HG02943 (cell line): ENCODE results near the gene SAMD4B.

Source experiments
- ATAC-seq: cut with Tn5 transposase; IDR thresholded peaks from one replicate; pipeline ENCODE4 v1.9.1; 2021; ENCODE audit warnings: mild to moderate bottlenecking, low read depth, moderate library complexity; ENCODE audit not compliant: unreplicated experiment

Gene SAMD4B, protein sequence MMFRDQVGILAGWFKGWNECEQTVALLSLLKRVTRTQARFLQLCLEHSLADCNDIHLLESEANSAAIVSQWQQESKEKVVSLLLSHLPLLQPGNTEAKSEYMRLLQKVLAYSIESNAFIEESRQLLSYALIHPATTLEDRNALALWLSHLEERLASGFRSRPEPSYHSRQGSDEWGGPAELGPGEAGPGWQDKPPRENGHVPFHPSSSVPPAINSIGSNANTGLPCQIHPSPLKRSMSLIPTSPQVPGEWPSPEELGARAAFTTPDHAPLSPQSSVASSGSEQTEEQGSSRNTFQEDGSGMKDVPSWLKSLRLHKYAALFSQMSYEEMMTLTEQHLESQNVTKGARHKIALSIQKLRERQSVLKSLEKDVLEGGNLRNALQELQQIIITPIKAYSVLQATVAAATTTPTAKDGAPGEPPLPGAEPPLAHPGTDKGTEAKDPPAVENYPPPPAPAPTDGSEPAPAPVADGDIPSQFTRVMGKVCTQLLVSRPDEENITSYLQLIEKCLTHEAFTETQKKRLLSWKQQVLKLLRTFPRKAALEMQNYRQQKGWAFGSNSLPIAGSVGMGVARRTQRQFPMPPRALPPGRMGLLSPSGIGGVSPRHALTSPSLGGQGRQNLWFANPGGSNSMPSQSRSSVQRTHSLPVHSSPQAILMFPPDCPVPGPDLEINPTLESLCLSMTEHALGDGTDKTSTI

DNA sequence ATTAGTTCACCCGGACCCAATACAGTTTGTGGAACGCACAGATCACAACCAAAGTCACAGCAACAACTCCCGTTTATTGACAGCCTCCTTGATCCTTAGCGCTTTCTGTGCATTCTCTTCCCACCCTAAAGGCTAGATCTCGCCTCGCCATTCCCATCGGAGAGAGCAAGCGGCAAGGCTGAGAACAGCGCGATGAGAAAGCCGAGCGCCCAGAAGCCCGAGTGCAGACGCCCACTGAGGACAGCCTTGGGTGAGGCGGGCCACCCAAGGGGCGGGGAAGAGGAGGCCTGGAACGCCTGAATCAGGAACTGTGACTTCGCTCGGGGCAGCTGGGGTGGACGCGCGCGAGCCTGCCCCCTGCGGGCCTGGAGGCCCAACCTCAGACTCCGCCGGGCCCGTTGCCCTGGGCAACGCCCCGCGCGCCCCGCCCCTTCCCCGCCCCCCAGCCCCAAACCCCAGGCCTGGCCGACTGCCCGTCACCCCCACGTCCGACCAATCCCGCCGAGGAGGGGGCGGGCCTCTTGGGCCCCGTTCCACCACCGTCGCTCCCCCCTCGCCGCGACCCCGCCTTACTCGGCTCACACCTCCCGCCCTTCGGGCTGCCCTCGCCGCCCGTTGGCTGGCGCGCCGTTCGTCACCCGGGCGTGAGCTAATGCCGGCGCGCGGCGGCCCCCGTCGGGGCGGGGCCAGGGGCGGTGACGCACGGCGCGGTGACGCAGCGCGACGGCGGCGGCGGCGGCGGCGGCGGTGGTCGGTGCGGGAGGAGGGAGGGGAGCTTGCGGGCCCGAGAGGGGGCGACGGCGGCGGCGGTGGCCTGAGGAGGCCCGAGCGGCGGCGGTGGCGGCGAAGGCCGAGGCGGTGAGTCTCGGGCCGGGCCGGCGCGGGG is at the start of gene SAMD4B:
TSS of gene SAMD4B (plus strand) at position 703 of the 886 bp plus-strand sequence. CDS start 14,473 bp downstream, outside the sequence.
- peak; percentile 90 for ATAC-seq

DNA sequence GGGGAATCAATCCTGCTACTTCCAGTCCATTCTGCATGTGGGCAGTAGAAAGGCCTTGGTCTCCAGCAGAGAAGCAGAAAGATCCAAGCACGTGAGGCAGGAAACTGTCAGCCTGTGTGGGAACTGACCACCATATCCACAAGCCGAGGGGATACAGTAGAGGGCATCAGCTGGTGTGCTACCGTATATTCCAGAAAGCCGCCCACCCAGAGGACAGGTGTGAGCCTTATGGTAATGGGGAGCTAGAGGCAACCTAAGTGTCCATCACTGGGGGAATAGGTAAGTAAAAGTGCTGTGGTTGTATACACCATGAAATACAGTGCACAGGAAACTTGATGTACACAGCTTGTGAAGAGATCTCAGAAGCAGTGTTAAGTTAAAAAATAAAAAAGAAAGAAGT is 48.8 kb upstream of the SAMD4B start:
- ATAC-seq = no peak

DNA sequence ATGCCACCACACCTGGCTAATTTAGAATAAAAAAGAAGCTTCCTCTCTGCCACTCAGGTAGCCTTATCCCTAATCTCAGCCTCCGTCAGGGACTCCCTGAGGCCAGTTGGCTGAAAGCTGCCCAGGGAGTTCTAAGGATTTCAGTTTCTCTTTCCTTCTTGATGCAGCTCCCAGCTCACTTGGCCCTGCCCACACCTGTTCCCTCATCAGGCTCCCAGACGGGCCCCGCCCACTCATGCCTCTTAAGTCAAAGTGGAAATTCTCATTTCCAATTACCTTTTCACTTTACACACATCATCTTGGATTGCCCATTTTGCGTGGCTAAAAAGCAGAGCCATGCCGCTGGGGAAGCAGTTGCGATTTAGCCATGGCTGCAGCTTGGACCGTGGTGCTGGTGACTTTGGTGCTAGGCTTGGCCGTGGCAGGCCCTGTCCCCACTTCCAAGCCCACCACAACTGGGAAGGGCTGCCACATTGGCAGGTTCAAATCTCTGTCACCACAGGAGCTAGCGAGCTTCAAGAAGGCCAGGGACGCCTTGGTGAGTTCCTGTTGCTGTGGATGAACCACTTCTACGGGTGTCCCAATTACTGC is 46.1 kb upstream of the SAMD4B start, which contains the start of gene IFNL1:
TSS of gene IFNL1 (plus strand) at position 353 of the 591 bp plus-strand sequence. CDS start at position 368, 15 bp downstream.
- ATAC-seq = no peak

DNA sequence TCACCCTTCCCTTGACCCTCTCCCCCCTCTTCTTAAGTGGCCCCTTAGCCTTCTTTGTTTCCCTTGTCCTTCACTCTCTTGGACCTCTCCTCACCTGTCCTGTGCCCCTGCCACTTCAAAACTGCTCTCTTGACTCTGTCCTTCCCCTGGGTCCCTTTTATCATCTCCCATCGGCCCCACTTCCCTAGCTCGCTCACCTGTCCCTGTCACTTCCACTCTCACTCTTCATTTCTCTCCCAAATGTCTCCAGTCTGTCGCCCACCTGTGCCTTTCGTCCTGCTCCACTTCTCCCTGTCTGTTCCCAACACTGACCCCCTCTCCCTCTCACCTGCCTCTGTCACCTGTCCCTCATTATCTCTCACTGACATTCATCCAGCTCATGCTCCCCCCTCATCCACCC is 45.3 kb upstream of the SAMD4B start:
- ATAC-seq = no peak

DNA sequence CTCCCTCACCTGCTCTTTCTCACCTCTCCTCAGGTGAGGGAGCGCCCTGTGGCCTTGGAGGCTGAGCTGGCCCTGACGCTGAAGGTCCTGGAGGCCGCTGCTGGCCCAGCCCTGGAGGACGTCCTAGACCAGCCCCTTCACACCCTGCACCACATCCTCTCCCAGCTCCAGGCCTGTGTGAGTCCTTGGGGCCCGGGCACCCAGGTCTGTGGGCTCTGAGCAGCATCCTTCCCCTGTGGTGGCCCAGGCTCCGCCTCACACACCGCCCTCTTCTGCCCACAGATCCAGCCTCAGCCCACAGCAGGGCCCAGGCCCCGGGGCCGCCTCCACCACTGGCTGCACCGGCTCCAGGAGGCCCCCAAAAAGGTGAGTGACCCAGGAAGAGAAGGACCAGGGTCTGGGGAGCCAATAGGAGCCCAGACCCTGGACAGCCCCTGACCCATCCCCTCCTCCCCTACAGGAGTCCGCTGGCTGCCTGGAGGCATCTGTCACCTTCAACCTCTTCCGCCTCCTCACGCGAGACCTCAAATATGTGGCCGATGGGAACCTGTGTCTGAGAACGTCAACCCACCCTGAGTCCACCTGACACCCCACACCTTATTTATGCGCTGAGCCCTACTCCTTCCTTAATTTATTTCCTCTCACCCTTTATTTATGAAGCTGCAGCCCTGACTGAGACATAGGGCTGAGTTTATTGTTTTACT is 44.1 kb upstream of the SAMD4B start:
- no peak for ATAC-seq

DNA sequence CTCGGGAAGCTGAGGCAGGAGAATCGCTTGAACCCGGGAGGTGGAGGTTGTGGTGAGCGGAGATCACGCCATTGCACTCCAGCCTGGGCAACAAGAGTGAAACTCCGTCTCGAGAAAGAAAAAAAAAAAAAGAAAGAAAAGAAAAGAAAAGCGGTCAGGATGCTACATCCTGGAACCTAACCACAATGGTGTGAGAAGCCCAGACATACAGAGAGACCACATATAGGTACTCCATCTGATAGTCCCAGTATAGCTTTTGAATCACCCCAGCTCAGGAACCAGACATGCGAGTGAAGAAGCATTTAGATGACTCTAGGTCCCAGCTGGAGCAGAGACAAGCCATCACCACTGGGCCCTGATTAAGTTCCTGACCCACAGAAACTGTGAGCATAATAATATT is 42.8 kb upstream of the SAMD4B start:
- no peak for ATAC-seq

DNA sequence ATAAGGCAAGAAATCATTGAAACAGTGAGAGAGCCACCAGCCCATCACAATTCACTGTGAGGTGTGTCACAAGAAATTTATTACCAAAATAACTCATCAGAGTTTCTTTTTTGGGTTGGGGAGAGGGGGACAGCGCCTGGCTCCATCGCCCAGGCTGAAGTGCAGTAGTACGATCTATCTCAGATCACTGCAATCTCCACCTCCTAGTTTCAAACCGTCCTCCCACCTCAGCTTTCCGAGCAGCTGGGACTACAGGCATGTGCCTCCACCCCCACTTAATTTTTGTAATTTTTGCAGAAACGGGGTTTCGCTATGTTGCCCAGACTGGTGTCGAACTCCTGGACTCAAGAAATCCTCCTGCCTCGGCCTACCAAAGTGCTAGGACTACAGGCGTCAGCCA is 42.4 kb upstream of the SAMD4B start:
- ATAC-seq = no peak

DNA sequence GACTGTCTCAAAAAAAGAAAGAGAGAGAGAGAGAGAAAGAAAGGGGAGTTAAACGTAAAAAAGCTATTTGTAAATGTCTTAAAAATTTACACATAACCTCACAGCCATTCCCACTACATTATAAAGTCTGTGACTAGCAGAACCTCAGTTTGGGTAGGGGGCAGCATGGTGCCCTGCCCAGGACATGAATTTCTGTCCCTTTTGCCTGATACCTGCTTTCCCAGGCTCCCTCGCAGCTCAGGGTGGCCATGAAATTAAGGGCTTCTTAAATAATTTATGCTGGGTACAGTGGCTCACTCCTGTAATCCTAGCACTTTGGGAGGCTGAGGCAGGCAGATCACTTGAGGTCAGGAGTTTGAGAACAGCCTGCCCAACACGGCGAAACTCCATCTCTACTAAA is 41.2 kb upstream of the SAMD4B start:
- ATAC-seq = no peak

DNA sequence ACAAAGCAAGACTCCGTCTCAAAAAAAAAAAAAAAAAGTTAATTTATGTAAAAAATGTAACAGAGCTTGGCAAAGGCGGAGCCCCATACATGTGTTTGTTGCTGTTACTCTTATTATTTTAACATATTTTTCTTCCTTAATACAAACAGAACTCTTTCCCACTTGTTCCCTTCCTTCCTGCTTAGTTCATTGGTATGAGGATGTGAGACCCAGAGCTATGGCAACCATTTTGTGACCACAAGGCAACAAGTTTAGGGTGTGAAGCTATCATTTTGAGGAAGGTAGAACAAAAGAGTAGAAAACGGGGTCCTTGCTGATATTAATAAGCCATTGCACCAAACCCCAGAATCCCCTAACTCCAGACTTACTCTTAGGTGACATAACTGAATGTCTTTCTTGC is 40.7 kb upstream of the SAMD4B start:
- no peak for ATAC-seq

DNA sequence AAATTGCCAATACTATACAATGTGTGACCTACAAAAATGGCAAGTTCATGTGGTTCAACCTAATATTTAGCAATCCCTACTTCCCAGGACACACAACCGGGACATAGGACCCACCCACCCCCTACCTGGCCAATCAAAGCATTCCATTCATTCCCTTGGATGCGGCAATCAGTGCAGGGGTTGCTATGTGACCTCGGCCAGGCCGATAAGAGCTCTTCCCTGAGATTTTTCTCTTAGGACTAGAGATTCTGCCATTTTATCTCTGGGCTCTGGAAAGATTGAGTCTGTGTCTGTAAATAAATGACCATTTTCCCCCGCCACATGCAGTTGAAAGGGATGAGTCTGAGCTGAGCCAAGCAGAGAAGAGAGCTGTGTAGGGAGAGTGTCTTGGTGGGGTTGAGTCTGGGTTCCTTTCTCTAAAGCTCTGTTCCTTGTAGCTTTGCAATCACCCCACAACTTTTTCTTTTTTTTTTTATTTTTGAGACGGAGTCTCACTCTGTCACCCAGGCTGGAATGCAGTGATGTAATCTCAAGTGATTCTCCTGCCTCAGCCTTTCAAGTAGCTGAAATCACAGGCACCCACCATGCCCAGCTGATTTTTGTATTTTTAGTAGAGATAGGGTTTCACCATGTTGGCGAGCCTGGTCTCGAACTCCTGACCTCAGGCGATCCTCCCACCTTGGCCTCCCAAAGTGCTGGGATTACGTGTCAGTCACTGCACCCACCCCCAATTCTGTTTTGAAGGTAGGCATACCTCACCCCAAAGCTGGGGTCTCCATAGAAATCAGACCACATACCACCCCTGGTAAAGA is 38.6 kb upstream of the SAMD4B start:
- no peak for ATAC-seq

DNA sequence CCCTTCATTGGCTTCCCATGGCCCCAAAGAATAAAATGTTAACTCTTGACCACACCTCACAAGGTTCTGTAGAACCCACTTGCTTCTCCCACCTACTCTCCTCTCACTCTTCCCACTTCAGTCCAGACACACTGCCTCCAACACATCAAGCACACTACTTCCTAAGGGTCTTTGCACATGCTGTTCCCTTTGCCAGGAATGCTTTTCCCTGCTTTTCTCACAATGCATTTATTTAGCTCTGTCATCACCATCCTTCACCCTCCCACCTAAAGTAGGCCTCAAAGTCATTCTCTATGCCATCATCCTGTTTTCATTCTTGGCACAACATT is 38.1 kb upstream of the SAMD4B start:
- ATAC-seq = no peak

DNA sequence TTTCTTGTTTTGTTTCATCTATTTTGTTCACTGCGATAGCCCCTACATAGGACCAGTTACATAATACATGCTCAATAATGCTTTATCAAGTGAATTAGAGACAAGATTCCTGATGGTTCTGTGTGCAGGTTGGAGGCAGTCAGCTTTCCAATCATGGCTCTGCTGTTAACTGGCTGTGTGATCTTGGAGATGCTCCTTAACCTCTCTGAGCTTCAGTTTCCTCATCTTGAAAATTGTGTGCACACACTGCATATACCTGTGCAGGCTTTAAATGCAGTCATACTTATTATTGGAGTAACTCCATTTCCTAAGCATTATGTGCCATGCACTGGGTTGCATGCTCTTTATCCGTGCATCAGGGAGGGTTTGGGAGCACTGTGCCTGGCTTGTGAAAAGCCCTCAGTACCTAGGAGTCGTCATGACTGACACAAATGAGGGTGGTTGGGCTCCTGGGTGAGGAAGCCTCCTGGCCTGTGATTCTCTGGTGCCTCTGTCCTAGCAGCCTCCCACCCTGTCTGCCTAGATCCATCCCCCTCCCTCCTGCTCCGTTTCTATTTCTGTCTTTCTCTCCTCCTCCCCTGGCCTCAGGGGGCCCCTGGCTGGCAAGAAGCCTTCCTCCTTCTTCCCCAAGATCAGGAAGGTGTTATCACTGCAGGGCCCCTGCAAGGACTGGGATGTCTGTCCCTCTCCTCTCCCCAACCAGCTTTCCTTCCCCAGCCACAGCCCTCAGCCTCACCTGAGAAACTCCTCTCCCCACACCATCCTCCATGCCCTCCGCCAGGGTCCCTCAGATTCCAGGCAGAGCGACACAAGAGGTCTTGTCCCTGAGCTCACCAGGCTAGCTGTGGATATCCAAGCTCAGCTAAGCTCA is 37.3 kb upstream of the SAMD4B start:
- no peak for ATAC-seq

DNA sequence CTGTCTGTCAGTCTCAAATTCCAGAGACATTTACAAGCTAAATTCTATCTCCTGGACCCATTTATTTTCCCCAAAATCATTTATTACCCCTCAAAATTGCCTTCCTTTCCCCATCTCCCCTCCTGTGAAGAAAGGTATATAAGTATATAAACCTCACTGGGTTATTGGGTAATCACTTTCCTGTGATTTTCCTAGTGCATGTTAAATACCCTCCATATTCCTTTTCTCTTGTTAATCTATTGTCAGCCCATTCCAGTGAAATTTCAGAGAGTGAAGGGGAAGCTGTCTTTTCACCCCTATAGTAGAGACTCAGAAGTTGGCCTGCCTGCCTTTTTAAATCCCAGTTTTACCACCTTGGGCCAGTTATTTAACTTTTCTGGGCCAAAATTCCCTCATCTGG is 36.1 kb upstream of the SAMD4B start:
- ATAC-seq = no peak

DNA sequence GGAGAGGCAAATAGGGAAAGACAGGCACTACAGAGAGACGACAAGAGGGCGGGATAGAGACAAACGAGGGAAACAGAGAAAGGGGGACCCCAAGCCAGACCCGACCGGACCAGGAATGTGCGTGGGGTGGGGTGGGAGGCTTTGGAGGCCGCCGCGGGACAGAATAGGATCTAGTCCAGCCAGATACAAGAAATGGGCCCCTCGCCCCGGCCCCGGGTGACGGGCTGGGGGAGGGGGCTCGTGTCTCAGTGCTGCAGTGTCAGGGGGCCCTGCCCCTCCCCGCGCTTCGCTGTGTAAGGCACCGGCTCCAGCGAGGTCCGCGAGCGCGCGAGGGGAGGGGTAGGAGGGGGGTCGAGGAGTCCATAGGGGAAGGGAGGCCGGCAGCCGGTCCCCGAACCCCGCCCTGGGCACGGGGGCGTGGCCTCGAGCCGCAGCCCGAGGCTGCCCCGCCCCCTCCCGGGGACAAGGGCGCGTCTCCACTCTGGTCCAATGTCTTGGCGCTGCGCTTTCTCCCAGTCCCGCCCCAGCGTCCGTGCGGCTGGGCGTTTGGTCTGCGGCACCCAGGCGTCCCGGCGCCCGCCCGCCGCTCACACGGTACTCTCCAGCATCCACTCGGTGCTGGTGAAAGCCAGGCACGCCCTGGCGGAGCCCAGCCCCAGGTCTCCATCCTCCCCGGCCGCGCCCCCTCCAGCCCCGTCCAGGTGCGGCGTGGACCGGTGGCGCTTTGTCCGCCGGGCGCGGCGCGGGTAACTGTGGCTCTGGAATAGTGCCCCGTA is 35.0 kb upstream of the SAMD4B start:
- ATAC-seq = no peak

DNA sequence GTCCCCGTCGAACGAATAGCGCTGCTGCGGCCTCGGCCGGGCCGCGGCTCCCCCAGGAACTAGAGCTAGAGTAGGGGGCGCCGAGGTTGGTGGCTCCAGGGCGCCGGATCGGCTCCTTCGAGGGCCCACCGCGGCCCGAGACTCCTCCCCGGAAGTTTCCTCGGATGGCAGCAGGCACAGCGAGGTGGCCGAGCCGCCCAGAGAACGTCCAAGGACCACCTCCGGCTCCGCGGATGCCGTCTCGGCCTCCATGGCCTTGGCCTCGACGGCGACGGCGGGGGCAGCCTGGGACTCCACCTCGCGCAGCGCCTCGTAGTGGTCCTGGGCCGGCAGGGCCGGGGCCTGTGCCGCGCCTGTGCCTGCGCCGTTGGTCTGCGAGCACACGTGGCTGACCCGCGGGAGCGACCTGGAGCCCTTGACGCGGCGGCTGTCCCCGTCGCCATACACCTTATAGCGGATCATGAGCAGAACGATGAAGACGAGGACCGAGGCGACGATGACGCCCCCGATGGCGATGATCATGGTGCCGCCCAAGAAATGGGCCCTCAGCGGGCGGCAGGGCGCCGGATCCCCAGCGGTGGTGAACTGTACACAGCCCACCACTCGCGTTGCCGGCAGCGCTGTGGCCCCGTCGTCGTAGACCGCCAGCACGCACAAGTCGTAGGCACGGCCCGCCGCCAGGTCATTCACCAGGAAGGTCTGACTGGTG is 34.2 kb upstream of the SAMD4B start:
- ATAC-seq = no peak

DNA sequence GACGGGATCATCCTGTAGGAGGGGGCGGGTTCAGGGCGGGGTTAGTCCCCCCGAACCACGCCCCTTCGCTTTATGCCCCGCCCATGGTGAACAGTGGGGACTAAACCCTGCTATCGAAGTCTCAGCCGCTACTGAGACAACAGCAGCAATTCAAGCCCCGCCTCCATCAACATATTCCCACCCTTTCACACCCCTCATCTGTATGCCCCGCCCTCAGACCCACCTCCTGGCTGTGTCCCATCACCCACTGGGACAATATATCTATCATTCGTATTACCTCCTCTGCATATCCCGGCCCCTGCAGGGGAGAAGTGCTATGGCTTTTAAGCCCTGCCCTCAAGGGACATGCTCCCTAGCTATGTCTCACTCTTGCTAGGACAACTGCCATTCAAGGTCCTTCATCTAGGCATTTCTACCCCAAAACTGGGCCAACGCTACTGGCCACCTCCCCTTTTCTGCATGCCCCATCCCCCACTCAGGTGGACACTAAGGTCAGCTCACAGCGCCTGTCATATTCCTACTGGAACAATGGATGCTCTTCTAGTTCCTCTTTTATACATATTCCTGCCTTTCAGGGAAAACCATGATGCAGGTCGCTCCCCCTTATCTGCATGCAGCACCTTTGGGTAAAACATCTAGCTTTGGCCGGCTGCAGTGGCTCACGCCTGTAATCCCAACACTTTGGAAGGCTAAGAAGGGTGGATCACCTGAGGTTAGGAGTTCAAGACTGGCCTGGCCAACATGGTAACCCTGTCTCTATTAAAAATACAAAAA is 33.5 kb upstream of the SAMD4B start:
- ATAC-seq = no peak
